Measurements from ENCODE around the gene KIF12. TPM values are rescaled to one million over a fixed set of nuclear protein-coding genes. Genes with fewer than 3 reads are reported as not detected.

Gene KIF12
- total RNA-seq, 2 experiments from 2014 or later = not detected

GRCh38 chr9:114061830-114062474 is 37.1 kb downstream of the KIF12 start:
- DNase-seq (no peak), ATAC-seq (no peak)
- POLR2A ChIA-PET = interaction anchor here (0.6 kb wide), 1 partner anchor 89 kb away, joined by 5 read pairs; no protein-coding TSS in a partner anchor
- CTCF ChIA-PET = no interaction called here
- no peaks in the 10 kb centered on the region for H3K36me3 Mint-ChIP-seq (ENCODE audit: low read depth)
- H3K4me3 Mint-ChIP-seq = no peak overlapping the region
- peaks cover 9% of the 10 kb centered on the region for H3K27me3 Mint-ChIP-seq (ENCODE audit: low read depth)
- H3K9me3 Mint-ChIP-seq (ENCODE audit: insufficient read depth) = no peaks in the 10 kb centered on the region
- H3K4me1 Mint-ChIP-seq (ENCODE audit: low read depth) = no peaks in the 10 kb centered on the region
- H3K27ac Mint-ChIP-seq = no peak overlapping the region

- DNase-seq (no peak), ATAC-seq (no peak)
- Mint-ChIP-seq H3K27me3 (ENCODE audit: low read depth) (peaks cover 6% of the 10 kb centered on the region), H3K27ac (no peak overlapping the region), H3K9me3 (ENCODE audit: insufficient read depth) (no peaks in the 10 kb centered on the region), H3K4me3 (no peak overlapping the region), H3K36me3 (ENCODE audit: low read depth) (no peaks in the 10 kb centered on the region), H3K4me1 (ENCODE audit: low read depth) (no peaks in the 10 kb centered on the region)
- CTCF ChIA-PET = no interaction called here
- POLR2A ChIA-PET = no interaction called here
Measured at GRCh38 chr9:114061292-114061691, 37.8 kb downstream of the KIF12 start.

- ChIA-PET POLR2A (no interaction called here), CTCF (no interaction called here)
- Mint-ChIP-seq H3K27me3 (ENCODE audit: low read depth) (peaks cover 6% of the 10 kb centered on the region), H3K36me3 (ENCODE audit: low read depth) (no peaks in the 10 kb centered on the region), H3K4me3 (no peak overlapping the region), H3K4me1 (ENCODE audit: low read depth) (no peaks in the 10 kb centered on the region), H3K9me3 (ENCODE audit: insufficient read depth) (no peaks in the 10 kb centered on the region), H3K27ac (no peak overlapping the region)
- ATAC-seq (no peak), DNase-seq (no peak)
Measured at GRCh38 chr9:114060711-114061110, 38.4 kb downstream of the KIF12 start.

- Mint-ChIP-seq H3K4me1 (ENCODE audit: low read depth) (no peaks in the 10 kb centered on the region), H3K9me3 (ENCODE audit: insufficient read depth) (no peaks in the 10 kb centered on the region), H3K36me3 (ENCODE audit: low read depth) (no peaks in the 10 kb centered on the region), H3K27me3 (ENCODE audit: low read depth) (peaks cover 6% of the 10 kb centered on the region), H3K27ac (no peak overlapping the region), H3K4me3 (no peak overlapping the region)
- ChIA-PET CTCF (no interaction called here), POLR2A (no interaction called here)
- ATAC-seq (no peak), DNase-seq (no peak)
Measured at GRCh38 chr9:114060070-114060469, 39.0 kb downstream of the KIF12 start.

GRCh38 chr9:114059047-114059803 is 39.9 kb downstream of the KIF12 start:
- ChIA-PET CTCF (no interaction called here), POLR2A (interaction anchor here (0.6 kb wide), 1 partner anchor 234 kb away, joined by 4 read pairs; no protein-coding TSS in a partner anchor)

GRCh38 chr9:114058688-114059046 is 40.4 kb downstream of the KIF12 start:
- Mint-ChIP-seq H3K27me3 (ENCODE audit: low read depth) (peaks cover 3% of the 10 kb centered on the region), H3K4me3 (no peak overlapping the region), H3K4me1 (ENCODE audit: low read depth) (no peaks in the 10 kb centered on the region), H3K27ac (no peak overlapping the region), H3K36me3 (ENCODE audit: low read depth) (no peaks in the 10 kb centered on the region), H3K9me3 (ENCODE audit: insufficient read depth) (no peaks in the 10 kb centered on the region)
- DNase-seq (no peak), ATAC-seq (no peak)
- ChIA-PET POLR2A (interaction anchor here (0.6 kb wide), 2 partner anchors 179 to 235 kb away, joined by 3 to 4 read pairs; no protein-coding TSS in a partner anchor), CTCF (no interaction called here)

More at GRCh38 chr9:114059047-114059803, 39.9 kb downstream of the KIF12 start:
- DNase-seq (no peak), ATAC-seq (no peak)
- Mint-ChIP-seq H3K4me3 (no peak overlapping the region), H3K27me3 (ENCODE audit: low read depth) (peaks cover 6% of the 10 kb centered on the region), H3K27ac (no peak overlapping the region), H3K36me3 (ENCODE audit: low read depth) (no peaks in the 10 kb centered on the region), H3K4me1 (ENCODE audit: low read depth) (no peaks in the 10 kb centered on the region), H3K9me3 (ENCODE audit: insufficient read depth) (no peaks in the 10 kb centered on the region)

- H3K27me3 Mint-ChIP-seq (ENCODE audit: low read depth) = no peaks in the 10 kb centered on the region
- CTCF ChIA-PET = interaction anchor here (0.9 kb wide), 1 partner anchor 234 kb away, joined by 3 read pairs; no protein-coding TSS in a partner anchor
- ATAC-seq = no peak
- no peaks in the 10 kb centered on the region for H3K9me3 Mint-ChIP-seq (ENCODE audit: insufficient read depth)
- no peaks in the 10 kb centered on the region for H3K36me3 Mint-ChIP-seq (ENCODE audit: low read depth)
- no peak overlapping the region for H3K4me3 Mint-ChIP-seq
- H3K27ac Mint-ChIP-seq = no peak overlapping the region
- POLR2A ChIA-PET = no interaction called here
- DNase-seq = no peak
- no peaks in the 10 kb centered on the region for H3K4me1 Mint-ChIP-seq (ENCODE audit: low read depth)
Measured at GRCh38 chr9:114057161-114057885, 41.8 kb downstream of the KIF12 start.

- Mint-ChIP-seq H3K27ac (no peak overlapping the region), H3K9me3 (ENCODE audit: insufficient read depth) (no peaks in the 10 kb centered on the region), H3K4me1 (ENCODE audit: low read depth) (no peaks in the 10 kb centered on the region), H3K36me3 (ENCODE audit: low read depth) (no peaks in the 10 kb centered on the region), H3K4me3 (no peak overlapping the region), H3K27me3 (ENCODE audit: low read depth) (no peaks in the 10 kb centered on the region)
- no peak for ATAC-seq
- no peak for DNase-seq
- CTCF ChIA-PET = no interaction called here
- POLR2A ChIA-PET = no interaction called here
Measured at GRCh38 chr9:114056527-114056926, 42.6 kb downstream of the KIF12 start.

GRCh38 chr9:114055894-114056293 is 43.2 kb downstream of the KIF12 start:
- no peak overlapping the region for H3K27ac Mint-ChIP-seq
- H3K27me3 Mint-ChIP-seq (ENCODE audit: low read depth) = no peaks in the 10 kb centered on the region
- POLR2A ChIA-PET = no interaction called here
- no peak overlapping the region for H3K4me3 Mint-ChIP-seq
- ATAC-seq (no peak), DNase-seq (no peak)
- H3K36me3 Mint-ChIP-seq (ENCODE audit: low read depth) = no peaks in the 10 kb centered on the region
- H3K9me3 Mint-ChIP-seq (ENCODE audit: insufficient read depth) = no peaks in the 10 kb centered on the region
- H3K4me1 Mint-ChIP-seq (ENCODE audit: low read depth) = no peaks in the 10 kb centered on the region
- CTCF ChIA-PET = no interaction called here

GRCh38 chr9:114055061-114055460 is 44.0 kb downstream of the KIF12 start:
- Mint-ChIP-seq H3K4me3 (no peak overlapping the region), H3K4me1 (ENCODE audit: low read depth) (no peaks in the 10 kb centered on the region), H3K36me3 (ENCODE audit: low read depth) (no peaks in the 10 kb centered on the region), H3K27me3 (ENCODE audit: low read depth) (no peaks in the 10 kb centered on the region), H3K9me3 (ENCODE audit: insufficient read depth) (no peaks in the 10 kb centered on the region), H3K27ac (no peak overlapping the region)
- no peak for ATAC-seq
- POLR2A ChIA-PET = no interaction called here
- DNase-seq = no peak
- CTCF ChIA-PET = no interaction called here

GRCh38 chr9:114054191-114054690 is 44.9 kb downstream of the KIF12 start:
- Mint-ChIP-seq H3K9me3 (ENCODE audit: insufficient read depth) (no peaks in the 10 kb centered on the region), H3K27me3 (ENCODE audit: low read depth) (no peaks in the 10 kb centered on the region), H3K27ac (no peak overlapping the region), H3K4me1 (ENCODE audit: low read depth) (no peaks in the 10 kb centered on the region), H3K4me3 (no peak overlapping the region), H3K36me3 (ENCODE audit: low read depth) (no peaks in the 10 kb centered on the region)
- ATAC-seq = no peak
- no peak for DNase-seq
- CTCF ChIA-PET = no interaction called here
- POLR2A ChIA-PET = no interaction called here

All from activated CD8-positive, alpha-beta T cell treated with anti-CD3 and anti-CD28 coated beads, Interleukin-2, amount 10 ng/mL, durations not matched to agents 7 days and 5 days (primary cell).